T-helper 17 cell (primary cell): Measurements from ENCODE around the gene CEACAM18. TPM values are rescaled to one million over a fixed set of nuclear protein-coding genes. Genes with fewer than 3 reads are reported as not detected.
A peak's percentile ranks its signal among the peaks of the same experiment; 100 is the strongest.

ENCODE experiments used
- ATAC-seq: fragments of 150-1000 bp; cut with Tn5 transposase; 2 replicates; pipeline ENCODE4 v1.10.0; 2021; ENCODE audit warnings: mild to moderate bottlenecking, moderate library complexity
- DNase-seq, 3 donors: peaks; one replicate each; pipeline versions ENCODE4 v3.0.0 to v3.0.0-alpha.2; 2020 to 2021
- H3K9me3 ChIP-seq: one replicate; pipeline ENCODE4 v1.7.0; 2013; ENCODE audit warnings: low read length, mild to moderate bottlenecking; ENCODE audit not compliant: control insufficient read depth, poor library complexity, severe bottlenecking
- H3K27ac Mint-ChIP-seq: one replicate; pipeline ENCODE4 v1.8.0; 2022; ENCODE audit warnings: mild to moderate bottlenecking, moderate library complexity, mixed read lengths
- H3K27me3 Mint-ChIP-seq: one replicate; pipeline ENCODE4 v1.8.0; 2022; ENCODE audit warnings: mixed read lengths
- H3K36me3 Mint-ChIP-seq: one replicate; pipeline ENCODE4 v1.8.0; 2022; ENCODE audit warnings: low read depth, mixed read lengths
- H3K4me1 Mint-ChIP-seq: one replicate; pipeline ENCODE4 v1.8.0; 2022; ENCODE audit warnings: mild to moderate bottlenecking, mixed read lengths
- H3K4me3 Mint-ChIP-seq: one replicate; pipeline ENCODE4 v1.8.0; 2022; ENCODE audit warnings: mild to moderate bottlenecking, moderate library complexity, mixed read lengths
- total RNA-seq, 4 donors: library from RNA in 2 of 4; stranded (reverse) in 2 of 4; gene quantifications; one replicate each; pipeline ENCODE4 v1.2.3 and lab custom pipeline; 2022 to 2026

The CEACAM18 gene
- total RNA-seq, 2 donors from 2014 or later = not detected

- H3K4me3 Mint-ChIP-seq = no peak within 1 kb of the TSS
- peaks cover 69% of the 10 kb centered on the region for H3K27me3 Mint-ChIP-seq
Observed at GRCh38 chr19:51531349-51532315, 53.3 kb downstream of the CEACAM18 start, which contains the start of gene SIGLEC6. Gene SIGLEC6, minus strand, starts transcription at chr19:51531670. Its CDS starts 22 bp downstream, at chr19:51531648.

GRCh38 chr19:51535535-51535934, 57.2 kb downstream of the CEACAM18 start:
- no peaks in the 10 kb centered on the region for H3K36me3 Mint-ChIP-seq
- no peak for ATAC-seq

More at GRCh38 chr19:51531349-51532315, 53.3 kb downstream of the CEACAM18 start, which contains the start of gene SIGLEC6:
- H3K4me1 Mint-ChIP-seq = no peaks in the 10 kb centered on the region
- no peaks in the 10 kb centered on the region for H3K9me3 ChIP-seq
- no peak for DNase-seq
- peak; percentile 66 for ATAC-seq
- H3K36me3 Mint-ChIP-seq = no peaks in the 10 kb centered on the region
- no peak within 1 kb of the TSS for H3K27ac Mint-ChIP-seq

GRCh38 chr19:51539821-51540366, 61.6 kb downstream of the CEACAM18 start:
- ATAC-seq = no peak
- no peak overlapping the region for H3K27ac Mint-ChIP-seq
- H3K36me3 Mint-ChIP-seq = peaks cover 2% of the 10 kb centered on the region
- H3K27me3 Mint-ChIP-seq = peaks cover 72% of the 10 kb centered on the region
- no peak for DNase-seq
- no peak overlapping the region for H3K4me3 Mint-ChIP-seq
- no peaks in the 10 kb centered on the region for H3K9me3 ChIP-seq
- H3K4me1 Mint-ChIP-seq = no peaks in the 10 kb centered on the region

More at GRCh38 chr19:51535535-51535934, 57.2 kb downstream of the CEACAM18 start:
- no peak overlapping the region for H3K27ac Mint-ChIP-seq
- no peak for DNase-seq
- no peak overlapping the region for H3K4me3 Mint-ChIP-seq
- H3K4me1 Mint-ChIP-seq = no peaks in the 10 kb centered on the region
- peaks cover 65% of the 10 kb centered on the region for H3K27me3 Mint-ChIP-seq
- H3K9me3 ChIP-seq = no peaks in the 10 kb centered on the region

Other genes starting within 250 kb of the CEACAM18 start
- gene SIGLECL1, start 227.5 kb upstream of the CEACAM18 start, total RNA-seq = not detected
- not detected for gene IGLON5, start 166.9 kb upstream of the CEACAM18 start, total RNA-seq
- under 1 TPM in 1 of 2 donors, not detected in 1; 0.22 TPM for gene VSIG10L, start 136.4 kb upstream of the CEACAM18 start, total RNA-seq
- gene ETFB, start 112.2 kb upstream of the CEACAM18 start, total RNA-seq = 10 to 100 TPM; 35.6 to 36.1 TPM
- under 1 TPM; 0.34 to 0.57 TPM for gene CLDND2, start 109.5 kb upstream of the CEACAM18 start, total RNA-seq
- 10 to 100 TPM; 10.7 to 13.0 TPM for gene NKG7, start 105.9 kb upstream of the CEACAM18 start, total RNA-seq
- not detected for gene LIM2, start 90.6 kb upstream of the CEACAM18 start, total RNA-seq
- gene C19orf84, start 87.9 kb upstream of the CEACAM18 start, total RNA-seq = not detected
- 1 to 10 TPM in 1 of 2 donors, under 1 TPM in 1; 0.29 to 2.7 TPM for gene SIGLEC10, start 60.9 kb upstream of the CEACAM18 start, total RNA-seq
- not detected for gene SIGLEC8, start 20.1 kb upstream of the CEACAM18 start, total RNA-seq
- not detected for gene SIGLEC12, start 23.3 kb downstream of the CEACAM18 start, total RNA-seq
- under 1 TPM in 1 of 2 donors, not detected in 1; 0.80 TPM for gene SIGLEC6, start 53.1 kb downstream of the CEACAM18 start, total RNA-seq
- gene ZNF175, start 92.7 kb downstream of the CEACAM18 start, total RNA-seq = 1 to 10 TPM; 4.5 to 5.1 TPM
- gene SIGLEC5, start 151.9 kb downstream of the CEACAM18 start, total RNA-seq = under 1 TPM in 1 of 2 donors, not detected in 1; 0.37 TPM
- 1 to 10 TPM in 1 of 2 donors, under 1 TPM in 1; 0.86 to 3.3 TPM for gene SIGLEC14, start 168.3 kb downstream of the CEACAM18 start, total RNA-seq
- 1 to 10 TPM; 4.3 to 6.4 TPM for gene SPACA6, start 214.8 kb downstream of the CEACAM18 start, total RNA-seq
- gene HAS1, start 245.5 kb downstream of the CEACAM18 start, total RNA-seq = not detected